GM19099 (cell line): ENCODE data around the gene DOCK3.

ENCODE experiments used
- POLR2A ChIP-seq: IDR thresholded peaks from 3 replicates; pipeline ENCODE4 v1.6.1; 2011; ENCODE audit warnings: low read depth; ENCODE audit not compliant: insufficient read length; ENCODE audit errors: extremely low read depth

DOCK3 gene

DNA sequence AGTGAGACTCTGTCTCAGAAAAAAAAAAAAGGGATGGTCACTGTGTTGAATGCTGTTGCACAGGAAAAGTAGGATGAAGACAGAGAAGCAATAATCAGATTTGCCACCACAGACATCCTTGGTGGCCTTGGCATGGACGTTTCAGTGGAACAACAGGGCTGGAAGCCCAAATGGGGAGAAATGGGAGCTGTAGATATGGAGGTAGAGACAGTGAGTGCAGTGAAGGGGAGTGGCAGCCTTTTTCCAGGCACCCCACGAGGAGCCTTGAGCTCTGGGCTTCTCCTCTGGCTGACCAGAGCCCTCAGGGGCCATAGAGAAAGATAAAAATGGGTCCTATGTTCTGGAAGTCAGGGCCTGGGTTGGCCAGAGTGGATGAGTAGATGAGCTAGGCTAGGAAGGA, 12.3 kb upstream of the DOCK3 start:
- no peak for TF ChIP-seq POLR2A

DNA sequence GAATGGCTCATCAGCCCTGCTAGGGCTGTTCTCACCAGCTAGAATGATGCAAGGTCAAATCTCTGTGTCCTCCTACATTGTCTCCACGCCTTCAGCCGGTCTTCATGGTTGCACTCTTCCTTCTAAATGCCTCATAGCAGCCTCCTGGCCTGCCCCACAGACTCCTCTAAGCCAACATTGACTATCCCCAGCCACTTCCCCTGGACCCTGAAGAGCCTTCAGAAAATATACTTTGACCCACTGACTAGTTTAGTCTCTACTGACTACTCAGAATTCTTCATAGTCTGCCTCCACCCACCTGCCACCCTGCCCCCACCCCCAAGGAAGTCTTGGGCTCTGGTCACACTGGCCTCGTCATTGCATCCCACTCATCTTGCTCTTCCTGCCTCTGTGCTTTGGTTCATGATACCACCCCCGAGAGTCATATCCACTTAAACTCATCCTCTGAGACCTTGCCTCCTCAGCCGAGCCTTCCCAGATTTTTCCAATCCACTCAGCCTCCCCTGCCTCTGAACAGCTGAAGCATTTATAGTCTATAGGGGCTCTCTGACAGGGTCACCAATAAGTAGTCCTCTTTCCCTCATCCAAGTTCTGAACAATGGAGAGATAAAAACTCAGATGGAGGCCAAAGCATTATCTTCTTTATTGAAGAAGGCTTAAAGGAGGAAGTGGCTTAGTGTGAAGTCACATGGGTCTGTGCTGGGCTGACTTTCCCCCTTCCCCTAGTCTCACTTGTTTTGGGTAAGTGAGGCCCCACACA, 9.5 kb upstream of the DOCK3 start:
- TF ChIP-seq POLR2A: no peak

- no peak for TF ChIP-seq POLR2A
Observed at GRCh38 chr3:50666837-50667236, 7.9 kb upstream of the DOCK3 start.

DNA sequence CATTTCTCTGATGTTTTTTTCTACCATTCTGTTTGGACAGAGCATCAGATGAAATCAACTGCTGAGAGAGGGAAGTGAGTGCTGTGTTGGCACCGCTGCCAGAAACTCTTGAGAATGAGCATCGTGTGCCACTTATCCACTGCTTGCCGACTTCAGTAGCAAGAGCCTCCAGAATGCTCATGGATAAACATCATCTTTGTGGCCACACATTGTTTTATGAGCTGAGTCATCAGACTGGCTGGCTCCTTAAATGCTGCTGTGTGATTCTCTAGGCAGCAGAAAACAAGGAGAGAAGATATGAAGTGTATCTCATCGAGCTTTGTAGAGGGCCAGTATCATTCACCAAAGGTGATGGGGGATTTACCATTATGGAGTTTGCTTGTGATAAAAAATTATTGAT, 3.4 kb upstream of the DOCK3 start:
- no peak for TF ChIP-seq POLR2A

GRCh38 chr3:50672656-50673055, 2.1 kb upstream of the DOCK3 start:
- no peak for TF ChIP-seq POLR2A

DNA sequence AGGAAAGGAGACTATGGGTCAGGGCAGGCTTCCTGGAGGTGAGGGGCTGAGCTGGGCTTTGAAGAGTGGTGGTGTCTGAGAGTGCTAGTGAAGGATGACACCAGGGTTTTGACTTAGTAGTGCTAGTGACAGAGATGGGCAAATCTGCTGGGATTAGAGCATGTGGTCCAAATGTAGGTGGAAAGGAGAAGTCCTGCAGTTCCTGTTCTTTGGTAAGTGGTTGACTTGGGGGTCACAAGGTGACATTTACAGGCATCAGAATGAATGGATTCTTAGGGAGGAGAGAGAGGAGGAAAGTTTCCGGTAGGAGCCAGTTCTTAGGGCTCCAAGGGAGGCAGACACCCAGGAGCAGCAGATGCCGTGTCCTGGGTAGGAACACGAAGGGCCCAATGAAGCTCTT, 796 bp upstream of the DOCK3 start:
- TF ChIP-seq POLR2A: no peak

- no peak for TF ChIP-seq POLR2A
Observed at GRCh38 chr3:50675179-50676030, 678 bp downstream of the DOCK3 start.

GRCh38 chr3:50676031-50676705, 1.4 kb downstream of the DOCK3 start:
- no peak for TF ChIP-seq POLR2A

DNA sequence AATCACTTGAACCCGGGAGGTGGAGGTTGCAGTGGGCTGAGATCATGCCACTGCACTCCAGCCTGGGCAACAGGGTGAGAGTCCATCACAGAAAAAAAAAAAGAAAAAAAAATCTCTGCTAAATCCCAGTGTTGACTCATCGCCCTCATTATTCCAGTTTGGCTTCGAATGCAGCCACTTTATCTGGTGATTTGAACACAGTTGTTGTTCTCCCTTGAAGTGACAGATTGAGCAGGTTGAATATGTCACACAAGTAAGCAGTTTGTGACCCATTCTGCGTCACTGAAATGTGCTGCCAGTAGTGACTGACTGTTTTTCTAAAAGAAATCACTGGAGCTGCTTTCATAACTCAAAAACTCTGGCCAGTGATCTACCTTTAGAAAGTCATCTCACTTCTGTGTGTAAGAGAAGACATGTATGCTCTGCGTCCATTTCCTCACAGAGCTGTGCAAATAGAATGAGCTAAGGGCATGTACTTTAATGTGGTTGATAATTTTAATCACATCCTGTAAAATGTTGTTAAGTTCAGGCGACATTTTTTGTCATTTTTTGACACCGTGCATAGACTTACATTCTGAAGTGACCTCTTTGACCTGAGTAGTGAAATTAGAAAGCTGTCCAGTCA, 12.5 kb downstream of the DOCK3 start:
- TF ChIP-seq POLR2A: no peak

DNA sequence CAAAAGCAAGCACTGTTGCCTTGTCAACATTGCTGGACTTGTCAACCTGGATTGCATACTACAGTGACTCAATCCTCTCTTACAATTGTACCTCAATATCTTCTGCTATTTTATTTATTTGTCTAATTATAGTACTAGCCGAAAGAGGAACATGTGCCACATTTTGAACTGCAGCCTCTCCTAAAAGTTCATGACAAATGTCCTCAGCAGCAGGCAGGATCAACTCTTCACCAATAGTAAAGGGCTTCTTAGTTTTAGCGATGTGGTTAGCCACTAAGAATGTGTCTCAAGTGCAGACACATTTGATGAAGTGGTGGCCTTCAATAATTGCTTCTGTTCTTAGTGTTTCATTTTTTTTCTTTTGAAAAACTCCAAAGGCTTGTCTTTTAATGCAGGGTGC, 13.2 kb downstream of the DOCK3 start:
- TF ChIP-seq POLR2A: no peak

GRCh38 chr3:50689558-50689957, 14.8 kb downstream of the DOCK3 start:
- TF ChIP-seq POLR2A: no peak

DNA sequence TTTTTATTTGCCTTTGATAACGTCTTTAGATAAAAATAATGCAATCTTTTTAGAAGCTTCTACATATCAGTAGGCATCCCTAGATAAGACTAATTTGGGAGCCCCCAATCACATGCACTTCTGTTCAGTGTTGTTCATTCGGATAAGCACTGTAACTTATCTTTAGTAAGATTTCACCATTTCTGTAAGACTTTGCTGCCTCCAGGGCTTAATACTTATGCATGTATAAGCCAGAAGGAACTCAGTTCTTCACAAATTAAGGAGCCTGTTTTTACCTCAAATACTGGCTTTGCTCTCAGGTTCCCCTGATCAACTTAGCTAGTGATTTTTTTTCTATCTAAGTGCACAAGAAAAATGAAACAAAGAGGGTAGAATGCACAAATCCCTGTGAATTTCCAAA, 20.3 kb downstream of the DOCK3 start:
- no peak for TF ChIP-seq POLR2A

DNA sequence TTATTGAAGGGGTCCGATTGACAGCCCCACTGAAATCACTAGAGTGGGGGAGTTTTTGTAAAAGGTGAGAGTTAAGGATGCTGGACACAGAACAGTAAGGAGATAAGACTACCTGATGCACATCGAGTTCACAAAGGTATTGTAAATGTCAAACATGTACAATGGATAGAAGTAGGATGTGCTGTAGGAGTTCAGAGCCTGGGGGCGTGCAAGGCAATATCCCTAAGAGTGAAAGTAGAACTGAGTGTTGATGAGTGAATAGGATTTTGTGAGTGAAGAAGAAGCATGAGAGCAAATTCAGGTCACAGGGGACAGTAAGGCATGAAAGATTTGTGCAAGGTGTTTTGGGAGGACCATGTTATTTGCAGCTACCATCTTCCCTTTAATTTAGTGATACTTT, 21.5 kb downstream of the DOCK3 start:
- TF ChIP-seq POLR2A: no peak

- TF ChIP-seq POLR2A: no peak
Observed at GRCh38 chr3:50698269-50698668, 23.5 kb downstream of the DOCK3 start.

DNA sequence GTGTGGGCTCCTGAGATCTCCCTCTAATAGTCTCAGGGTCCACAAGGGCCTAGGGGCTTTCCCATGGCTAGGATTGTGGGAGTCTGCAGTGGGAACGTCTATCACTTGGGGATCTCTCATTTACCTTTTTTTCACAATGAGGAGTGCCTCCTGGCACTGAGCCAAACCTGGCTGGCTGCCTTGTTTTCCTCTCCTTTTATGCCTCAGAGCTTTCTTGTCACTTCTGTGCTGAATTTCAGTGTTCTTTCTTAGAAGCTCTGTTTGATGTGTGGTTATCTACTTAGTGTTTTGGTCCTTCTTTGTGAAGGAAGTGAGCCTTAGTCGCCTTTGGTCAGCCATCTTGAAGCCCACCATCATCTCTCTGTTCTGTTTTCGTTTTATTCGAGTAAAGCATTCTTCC, 33.9 kb downstream of the DOCK3 start:
- no peak for TF ChIP-seq POLR2A

- TF ChIP-seq POLR2A: no peak
Observed at GRCh38 chr3:50714946-50715345, 40.2 kb downstream of the DOCK3 start.

DNA sequence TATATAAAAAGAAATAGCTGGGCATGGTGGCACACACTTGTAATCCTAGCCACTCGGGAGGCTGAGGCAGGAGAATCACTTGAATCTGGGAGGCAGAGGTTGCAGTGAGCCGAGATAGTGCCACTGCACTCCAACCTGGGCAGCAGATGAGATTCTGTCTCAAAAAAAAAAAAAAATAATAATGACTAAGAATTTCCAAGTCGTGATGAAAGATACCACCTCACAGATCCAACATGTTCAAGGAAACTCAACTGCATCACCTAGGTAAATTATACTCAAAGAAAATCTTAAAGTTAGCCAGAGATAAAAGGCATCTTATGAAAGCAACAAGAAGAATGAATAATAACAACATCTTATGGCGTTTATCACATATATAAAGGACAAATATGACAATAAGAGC, 50.1 kb downstream of the DOCK3 start:
- TF ChIP-seq POLR2A: no peak
